Measurements from ENCODE around the gene RUNDC3A.
"Not testable (repeated sequence)": the region's sequence is repeated elsewhere in the genome, so short reads cannot be mapped to it uniquely, and the experiment has no call there.

RUNDC3A gene

GRCh38 chr17:44318077-44318892, 9.9 kb downstream of the RUNDC3A start:
- no peak for DNase-seq (ENCODE audit: low read depth, low spot score)

GRCh38 chr17:44320066-44320465, 11.7 kb downstream of the RUNDC3A start:
- no peak for DNase-seq (ENCODE audit: low read depth, low spot score)

GRCh38 chr17:44321246-44322120, 13.1 kb downstream of the RUNDC3A start:
- DNase-seq (ENCODE audit: low read depth, low spot score) = no peak

GRCh38 chr17:44322236-44322895, 14.0 kb downstream of the RUNDC3A start:
- no peak for DNase-seq (ENCODE audit: low read depth, low spot score)

GRCh38 chr17:44323359-44324091, 15.1 kb downstream of the RUNDC3A start:
- peak; percentile 32 for DNase-seq (ENCODE audit: low read depth, low spot score)

- no peak for DNase-seq (ENCODE audit: low read depth, low spot score)
Observed at GRCh38 chr17:44324092-44324570, 15.7 kb downstream of the RUNDC3A start.

GRCh38 chr17:44324571-44325275, 16.3 kb downstream of the RUNDC3A start, which contains the start of gene SLC25A39:
Gene SLC25A39 (minus strand): TSS chr17:44324823. CDS start chr17:44323562, 1,261 bp downstream.
- DNase-seq (ENCODE audit: low read depth, low spot score) = peak; percentile 94

- peak; percentile 97 for DNase-seq (ENCODE audit: low read depth, low spot score)
Observed at GRCh38 chr17:44326861-44327444, 18.6 kb downstream of the RUNDC3A start.

- DNase-seq (ENCODE audit: low read depth, low spot score) = no peak
Observed at GRCh38 chr17:44327715-44328449, 19.5 kb downstream of the RUNDC3A start.

GRCh38 chr17:44329516-44329915, 21.1 kb downstream of the RUNDC3A start:
- DNase-seq (ENCODE audit: low read depth, low spot score) = not testable (repeated sequence)

- DNase-seq (ENCODE audit: low read depth, low spot score) = not testable (repeated sequence)
Observed at GRCh38 chr17:44330263-44330662, 21.9 kb downstream of the RUNDC3A start.

GRCh38 chr17:44331249-44331760, 22.9 kb downstream of the RUNDC3A start:
- DNase-seq (ENCODE audit: low read depth, low spot score) = peak; percentile 86

GRCh38 chr17:44333371-44333770, 25.0 kb downstream of the RUNDC3A start:
- no peak for DNase-seq (ENCODE audit: low read depth, low spot score)

- DNase-seq (ENCODE audit: low read depth, low spot score) = no peak
Observed at GRCh38 chr17:44334315-44334714, 25.9 kb downstream of the RUNDC3A start.

- no peak for DNase-seq (ENCODE audit: low read depth, low spot score)
Observed at GRCh38 chr17:44334727-44335126, 26.3 kb downstream of the RUNDC3A start.

- no peak for DNase-seq (ENCODE audit: low read depth, low spot score)
Observed at GRCh38 chr17:44335564-44335963, 27.2 kb downstream of the RUNDC3A start.

GRCh38 chr17:44335968-44336367, 27.6 kb downstream of the RUNDC3A start:
- no peak for DNase-seq (ENCODE audit: low read depth, low spot score)

- DNase-seq (ENCODE audit: low read depth, low spot score) = no peak
Observed at GRCh38 chr17:44338702-44339101, 30.3 kb downstream of the RUNDC3A start.

- not testable (repeated sequence) for DNase-seq (ENCODE audit: low read depth, low spot score)
Observed at GRCh38 chr17:44340553-44340952, 32.2 kb downstream of the RUNDC3A start.

Data from ELF-1 (cell line).